Stimulated activated CD4-positive, alpha-beta T cell treated with anti-CD3 and anti-CD28 coated beads, Interleukin-2, amount 100 ng/mL, for 4 hours (primary cell): ENCODE results near the gene TFDP1.

Experiments used
- DNase-seq: peaks from one replicate; pipeline ENCODE4 v3.0.0-alpha.2; 2020; ENCODE audit warnings: low read depth

Gene TFDP1

DNA sequence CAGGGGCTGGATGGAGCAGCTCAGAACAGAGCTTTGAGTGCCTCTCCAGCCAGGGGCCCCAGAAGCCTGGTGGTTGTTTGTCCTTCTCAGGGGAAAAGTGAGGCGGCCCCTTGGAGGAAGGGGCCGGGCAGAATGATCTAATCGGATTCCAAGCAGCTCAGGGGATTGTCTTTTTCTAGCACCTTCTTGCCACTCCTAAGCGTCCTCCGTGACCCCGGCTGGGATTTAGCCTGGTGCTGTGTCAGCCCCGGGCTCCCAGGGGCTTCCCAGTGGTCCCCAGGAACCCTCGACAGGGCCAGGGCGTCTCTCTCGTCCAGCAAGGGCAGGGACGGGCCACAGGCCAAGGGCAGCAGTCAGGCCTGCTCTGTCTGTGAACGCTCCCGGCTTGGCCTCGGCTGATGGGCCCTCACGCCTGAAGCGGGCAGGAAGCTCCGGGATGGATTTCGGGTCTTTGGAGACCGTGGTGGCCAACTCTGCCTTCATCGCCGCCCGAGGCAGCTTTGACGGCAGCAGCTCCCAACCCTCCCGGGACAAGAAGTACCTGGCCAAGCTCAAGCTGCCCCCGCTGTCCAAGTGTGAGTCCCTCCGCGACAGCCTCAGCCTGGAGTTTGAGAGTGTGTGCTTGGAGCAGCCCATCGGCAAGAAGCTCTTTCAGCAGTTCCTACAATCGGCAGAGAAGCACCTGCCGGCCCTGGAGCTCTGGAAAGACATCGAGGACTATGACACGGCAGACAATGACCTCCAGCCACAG lies 82.6 kb downstream of the TFDP1 start, which contains the start of gene GRK1:
TSS of gene GRK1 (plus strand) at position 269 of the 751 bp plus-strand sequence. CDS start at position 437, 168 bp downstream.
- DNase-seq = no peak

- DNase-seq = no peak
Observed at GRCh38 chr13:113667771-113668490, 83.4 kb downstream of the TFDP1 start.

DNA sequence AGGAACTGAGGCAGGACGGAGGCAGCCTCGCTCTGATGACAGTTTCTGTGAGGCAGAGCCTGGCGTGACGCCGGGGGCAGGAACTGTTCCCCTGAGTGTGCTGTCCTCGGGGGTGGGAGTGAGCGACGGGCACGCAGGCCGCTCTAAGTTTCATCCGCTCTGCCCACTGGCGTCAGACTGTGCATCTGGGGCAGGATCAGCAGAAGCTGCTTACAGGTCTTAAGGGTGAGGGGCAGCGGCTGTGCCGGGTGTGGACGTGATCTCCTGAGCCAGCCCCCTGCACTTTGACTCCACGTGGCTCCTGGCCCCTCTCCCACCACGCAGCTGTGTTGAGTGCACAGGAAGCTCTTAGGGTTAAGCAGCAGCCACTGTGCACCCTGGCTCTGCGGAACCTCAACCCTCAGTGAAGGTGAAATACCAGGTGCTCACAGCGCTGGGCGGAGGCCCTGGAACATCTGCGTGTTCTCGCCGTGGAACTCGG lies 84.0 kb downstream of the TFDP1 start:
- no peak for DNase-seq

DNA sequence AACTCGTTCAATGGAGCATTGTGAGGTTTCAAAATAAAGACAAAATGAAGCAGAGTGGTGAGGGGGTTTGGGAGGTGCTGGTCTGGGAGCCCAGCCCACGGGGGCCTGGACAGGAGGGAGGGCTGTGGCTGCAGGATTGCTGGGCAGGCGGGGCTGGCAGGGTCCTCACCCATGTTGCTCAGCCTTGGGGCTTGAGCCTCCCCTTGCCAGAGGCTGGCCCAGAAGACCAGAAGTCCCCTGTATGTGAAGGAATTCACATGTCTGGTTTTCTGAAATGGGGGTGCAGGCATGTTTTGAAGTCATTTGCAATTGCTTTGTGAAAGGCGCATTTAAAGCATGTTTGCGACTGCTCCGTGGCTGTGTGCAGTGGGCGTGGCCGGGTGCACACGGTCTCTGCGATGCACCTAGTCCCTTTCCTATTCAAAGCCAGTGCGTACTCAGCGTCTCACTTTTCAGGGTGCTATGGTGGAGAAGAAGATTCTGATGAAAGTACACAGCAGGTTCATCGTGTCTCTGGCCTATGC lies 84.7 kb downstream of the TFDP1 start:
- no peak for DNase-seq

GRCh38 chr13:113669755-113670341 lies 85.3 kb downstream of the TFDP1 start:
- no peak for DNase-seq

- no peak for DNase-seq
Observed at GRCh38 chr13:113670541-113670940, 86.0 kb downstream of the TFDP1 start.

DNA sequence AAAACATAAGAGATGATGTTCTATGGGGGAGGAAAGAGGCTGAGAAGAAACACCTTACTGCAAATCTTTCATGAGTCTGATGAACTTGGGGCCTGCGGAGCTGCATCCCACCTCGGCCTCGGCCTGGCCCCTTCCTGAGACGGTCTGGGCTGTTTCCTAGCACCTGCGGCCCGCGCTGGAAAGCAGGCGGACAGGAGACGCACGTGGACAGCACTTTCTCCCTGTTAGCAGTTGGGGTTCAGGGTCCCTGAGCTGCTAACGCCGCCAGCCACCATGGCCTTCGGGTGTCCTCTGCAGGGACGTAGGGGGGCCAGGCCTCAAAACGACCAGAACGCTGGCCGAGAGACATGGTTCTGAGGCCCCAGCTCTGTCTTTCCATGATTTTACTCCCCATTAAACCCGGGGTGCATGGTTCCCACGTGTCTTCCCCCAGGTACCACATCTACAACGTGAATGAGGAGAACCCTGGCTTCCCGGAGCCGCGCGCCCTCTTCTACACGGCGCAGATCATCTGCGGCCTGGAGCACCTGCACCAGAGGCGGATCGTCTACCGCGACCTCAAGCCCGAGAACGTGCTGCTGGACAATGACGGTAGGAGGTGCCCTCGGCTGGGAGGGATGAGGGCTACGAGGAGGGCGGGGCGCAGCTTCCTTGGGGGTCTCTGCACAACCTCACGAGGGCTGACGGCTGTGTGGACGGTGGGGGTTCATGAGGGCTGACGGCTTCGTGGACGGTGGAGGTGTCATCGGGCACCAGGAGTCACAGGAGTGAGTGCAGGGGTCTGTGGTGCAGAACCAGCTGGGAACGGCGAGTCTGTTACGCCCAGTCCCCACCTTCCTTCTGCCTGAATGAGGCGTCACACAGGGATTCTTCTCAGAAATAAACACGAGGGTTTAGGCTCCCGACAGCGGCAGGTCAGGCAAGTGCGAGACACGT lies 86.8 kb downstream of the TFDP1 start:
- no peak for DNase-seq

DNA sequence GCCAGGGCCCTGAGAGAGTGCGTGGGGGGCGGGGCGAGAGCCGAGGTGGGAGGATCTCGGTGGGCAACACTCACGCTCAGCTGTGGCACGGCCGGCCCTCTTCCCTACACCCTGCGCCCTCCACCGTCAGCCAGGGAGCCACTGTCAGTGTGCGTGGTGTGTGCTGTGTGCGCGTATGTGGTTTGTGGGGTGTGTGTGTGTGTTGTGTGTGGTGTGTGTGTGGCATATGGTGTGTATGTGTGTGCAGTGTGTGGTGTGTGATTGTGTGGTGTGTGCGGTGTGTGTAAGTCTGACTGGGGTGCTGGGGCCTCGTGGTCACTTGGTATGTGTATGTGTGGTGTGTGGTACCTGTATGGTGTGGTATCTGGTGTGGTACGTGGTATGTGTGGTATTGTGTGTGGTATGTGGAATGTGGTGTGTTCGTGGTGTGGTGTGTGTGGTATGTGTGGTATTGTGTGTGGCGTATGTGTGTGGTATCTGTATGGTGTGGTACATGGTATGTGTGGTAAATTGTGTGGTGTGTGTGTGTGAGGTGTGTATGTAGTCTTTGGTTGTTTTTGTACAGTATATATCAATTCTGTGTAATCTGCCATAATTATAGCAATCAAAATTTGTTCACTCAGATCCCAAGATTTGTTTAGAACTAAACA lies 87.6 kb downstream of the TFDP1 start:
- no peak for DNase-seq
